ENCODE measurements around the gene TBX19. TPM values are rescaled to one million over a fixed set of nuclear protein-coding genes. Genes with fewer than 3 reads are reported as not detected.

TBX19 gene
- total RNA-seq, 1 donor from 2014 or later = 1.6 TPM

GRCh38 chr1:168342572-168343280 is 62.0 kb downstream of the TBX19 start:
- peak; percentile 83 for DNase-seq (ENCODE audit: extremely low spot score, unreplicated experiment)
- peaks cover 2% of the 10 kb centered on the region for H3K27me3 Mint-ChIP-seq
- no peaks in the 10 kb centered on the region for H3K9me3 Mint-ChIP-seq
- TF ChIP-seq CTCF (conservative IDR thresholded peaks at IDR 0.05) = peak; percentile 90
- peak overlapping the region; percentile 49 for H3K4me3 Mint-ChIP-seq
- peaks cover 4% of the 10 kb centered on the region for H3K4me1 Mint-ChIP-seq (ENCODE audit: unreplicated experiment)
- H3K36me3 Mint-ChIP-seq = peaks cover 4% of the 10 kb centered on the region
- no peak overlapping the region for H3K27ac Mint-ChIP-seq

GRCh38 chr1:168343566-168343965 is 62.9 kb downstream of the TBX19 start:
- peaks cover 2% of the 10 kb centered on the region for H3K27me3 Mint-ChIP-seq
- peaks cover 4% of the 10 kb centered on the region for H3K36me3 Mint-ChIP-seq
- no peak for TF ChIP-seq CTCF (conservative IDR thresholded peaks at IDR 0.05)
- no peaks in the 10 kb centered on the region for H3K9me3 Mint-ChIP-seq
- H3K4me1 Mint-ChIP-seq (ENCODE audit: unreplicated experiment) = peaks cover 4% of the 10 kb centered on the region
- no peak for DNase-seq (ENCODE audit: extremely low spot score, unreplicated experiment)
- H3K27ac Mint-ChIP-seq = no peak overlapping the region
- H3K4me3 Mint-ChIP-seq = no peak overlapping the region

- peaks cover 4% of the 10 kb centered on the region for H3K36me3 Mint-ChIP-seq
- no peaks in the 10 kb centered on the region for H3K9me3 Mint-ChIP-seq
- H3K27me3 Mint-ChIP-seq = peaks cover 2% of the 10 kb centered on the region
- no peak overlapping the region for H3K4me3 Mint-ChIP-seq
- peaks cover 4% of the 10 kb centered on the region for H3K4me1 Mint-ChIP-seq (ENCODE audit: unreplicated experiment)
- DNase-seq (ENCODE audit: extremely low spot score, unreplicated experiment) = no peak
- H3K27ac Mint-ChIP-seq = no peak overlapping the region
- no peak for TF ChIP-seq CTCF (conservative IDR thresholded peaks at IDR 0.05)
These were observed 63.8 kb downstream of the TBX19 start for GRCh38 chr1:168344517-168344916.

GRCh38 chr1:168345939-168346338 is 65.3 kb downstream of the TBX19 start:
- TF ChIP-seq CTCF (conservative IDR thresholded peaks at IDR 0.05) = no peak
- no peaks in the 10 kb centered on the region for H3K9me3 Mint-ChIP-seq
- no peak for DNase-seq (ENCODE audit: extremely low spot score, unreplicated experiment)
- H3K4me1 Mint-ChIP-seq (ENCODE audit: unreplicated experiment) = peaks cover 4% of the 10 kb centered on the region
- H3K36me3 Mint-ChIP-seq = peaks cover 4% of the 10 kb centered on the region
- no peak overlapping the region for H3K27ac Mint-ChIP-seq
- no peak overlapping the region for H3K4me3 Mint-ChIP-seq
- H3K27me3 Mint-ChIP-seq = peaks cover 2% of the 10 kb centered on the region

GRCh38 chr1:168347630-168348029 is 67.0 kb downstream of the TBX19 start:
- peaks cover 4% of the 10 kb centered on the region for H3K36me3 Mint-ChIP-seq
- peaks cover 2% of the 10 kb centered on the region for H3K27me3 Mint-ChIP-seq
- no peak overlapping the region for H3K4me3 Mint-ChIP-seq
- H3K9me3 Mint-ChIP-seq = no peaks in the 10 kb centered on the region
- TF ChIP-seq CTCF (conservative IDR thresholded peaks at IDR 0.05) = no peak
- H3K4me1 Mint-ChIP-seq (ENCODE audit: unreplicated experiment) = peaks cover 3% of the 10 kb centered on the region
- no peak overlapping the region for H3K27ac Mint-ChIP-seq
- no peak for DNase-seq (ENCODE audit: extremely low spot score, unreplicated experiment)

Data from type B pancreatic cell (in vitro differentiated cells).